ENCODE measurements around the gene ELN. TPM values are rescaled to one million over a fixed set of nuclear protein-coding genes. Genes with fewer than 3 reads are reported as not detected.

ELN gene
- total and polyA plus RNA-seq, 2 of the 4 experiments (the other 2 are of a cell fraction) = 2.2 to 14.3 TPM

GRCh38 chr7:74002474-74003017, 25.4 kb upstream of the ELN start:
- H3K4me3 ChIP-seq (ENCODE audit: insufficient read depth, low read depth, low read length) = no peak overlapping the region
- H2BK20ac ChIP-seq (ENCODE audit: low read depth, low read length) = peak overlapping the region; percentile 71
- peak overlapping the region; percentile 82 for H2BK5ac ChIP-seq (ENCODE audit: low read depth, low read length, poor library complexity, severe bottlenecking)
- peak overlapping the region; percentile 91 for H3K4ac ChIP-seq (ENCODE audit: low read depth, low read length)
- no peak overlapping the region; the same call in 1 of the 2 replicates for H3K56ac ChIP-seq (ENCODE audit: extremely low read depth, insufficient read depth, low read length)
- no peaks in the 10 kb centered on the region for H3K9me3 ChIP-seq (ENCODE audit: control insufficient read depth, insufficient read depth, low read length)
- no peaks in the 10 kb centered on the region for H4K20me1 ChIP-seq (ENCODE audit: insufficient read depth, low read length)
- dilution Hi-C loops (cut with HindIII; ENCODE audit: low sequenced_read_pairs, unreplicated experiment) = loop anchor here (10.0 kb wide), 1 partner anchor 48 kb away; no protein-coding TSS in a partner anchor
- H2AFZ ChIP-seq (replicated peaks; ENCODE audit: low read length, poor library complexity) = peak overlapping the region; percentile 78
- H2AK9ac ChIP-seq (replicated peaks; ENCODE audit: low read depth, low read length, poor library complexity) = peak overlapping the region; percentile 94
- peak overlapping the region; percentile 94 for H2AK5ac ChIP-seq (ENCODE audit: low read depth, low read length)
- no peak overlapping the region for H3K9ac ChIP-seq (ENCODE audit: low read depth, low read length)
- POLR2A ChIA-PET (ENCODE audit: unreplicated experiment) = interaction anchor here (0.7 kb wide), 1 partner anchor 18 kb away, joined by 25 read pairs; no protein-coding TSS in a partner anchor
- peak overlapping the region; percentile 71 for H4K5ac ChIP-seq (ENCODE audit: low read depth, low read length)
- DNase-seq (peak; percentile 78), ATAC-seq (ENCODE audit: low read depth) (peak; percentile 53)
- no peaks in the 10 kb centered on the region for H3K36me3 ChIP-seq (ENCODE audit: control insufficient read depth, insufficient read depth, low read length)
- in situ Hi-C loops (cut with MboI; ENCODE audit: low sequenced_read_pairs) = no loop called here
- no peak overlapping the region for H3K4me2 ChIP-seq (ENCODE audit: low read depth, low read length)
- H3K9me1 ChIP-seq (ENCODE audit: insufficient read depth, low read length) = peaks cover 17% of the 10 kb centered on the region
- no TSS peak for BruUV-seq (replicated peaks)
- peak overlapping the region; percentile 24; the same call in 1 of the 2 replicates for H3K18ac ChIP-seq (ENCODE audit: low read depth, low read length)
- no peaks in the 10 kb centered on the region for H3K79me1 ChIP-seq (ENCODE audit: low read depth in 1 of 2, low read length in 2 of 2)
- H4K91ac ChIP-seq (ENCODE audit: insufficient read depth, low read depth, low read length) = peak overlapping the region; percentile 91
- peak overlapping the region; percentile 83 for H3K27ac ChIP-seq (ENCODE audit: insufficient read depth, low read length)
- intact Hi-C loops (cut with micrococcal nuclease) = loop anchor here (5.0 kb wide), 1 partner anchor 110 kb away; no protein-coding TSS in a partner anchor
- H3K14ac ChIP-seq (replicated peaks; ENCODE audit: low read depth, low read length) = no peak overlapping the region
- H3K23ac ChIP-seq (ENCODE audit: low read depth, low read length) = no peak overlapping the region
- CTCF ChIA-PET = interaction anchor here (0.8 kb wide), 1 partner anchor 24 kb away, joined by 3 read pairs; no protein-coding TSS in a partner anchor
- no peaks in the 10 kb centered on the region for H3K27me3 ChIP-seq (ENCODE audit: control insufficient read depth, insufficient read depth, low read length)
- peak overlapping the region; percentile 90 for H2BK120ac ChIP-seq (ENCODE audit: low read depth, low read length)
- WGBS, 2 experiments (ENCODE audit: extremely low coverage in 2 of 2, insufficient read length in 1 of 2) = 72% methylated on average over 3 of the region's 16 CpGs; no CpG with 5 or more reads in 1 of the 2 experiments
- peak overlapping the region; percentile 76 to 85; a peak in 3 of 4 replicates for H4K8ac ChIP-seq (ENCODE audit: low read depth in 2 of 2, low read length in 2 of 2)
- peak overlapping the region; percentile 91; the same call in 1 of the 3 replicates for H2BK15ac ChIP-seq (ENCODE audit: low read depth, low read length)
- peaks cover 23% of the 10 kb centered on the region for H3K4me1 ChIP-seq (ENCODE audit: control insufficient read depth, insufficient read depth, low read length)
- TF ChIP-seq RFX5 (IDR thresholded peaks at IDR 0.05; ENCODE audit: low read depth, low read length) (no peak), ELK1 (IDR thresholded peaks at IDR 0.05; ENCODE audit: borderline replicate concordance, low read depth, low read length) (no peak), CHD1 (IDR thresholded peaks at IDR 0.05; ENCODE audit: low read depth, low read length) (no peak), FOS (IDR thresholded peaks at IDR 0.05; ENCODE audit: low read depth, low read length) (peak; percentile 61), MAFK (IDR thresholded peaks at IDR 0.05; ENCODE audit: low read depth, low read length) (no peak), CEBPB (IDR thresholded peaks at IDR 0.05; ENCODE audit: low read depth, low read length) (no peak), SMC3 (IDR thresholded peaks at IDR 0.05; ENCODE audit: low read depth, low read length) (no peak), POLR2A (IDR thresholded peaks at IDR 0.05; ENCODE audit: low read depth, low read length) (no peak), CTCF (conservative IDR thresholded peaks at IDR 0.05; ENCODE audit: low read depth, low read length) (no peak), NFE2L2 (IDR thresholded peaks at IDR 0.05; ENCODE audit: low read depth, low read length) (no peak), MAZ (IDR thresholded peaks at IDR 0.05; ENCODE audit: borderline replicate concordance, low read depth, low read length) (no peak), RAD21 (IDR thresholded peaks at IDR 0.05; ENCODE audit: low read length) (peak; percentile 8; the same call in 1 of the 2 replicates), RCOR1 (IDR thresholded peaks at IDR 0.05; ENCODE audit: insufficient replicate concordance, low read length) (no peak), MXI1 (IDR thresholded peaks at IDR 0.05; ENCODE audit: borderline replicate concordance, low read depth, low read length) (no peak), BHLHE40 (IDR thresholded peaks at IDR 0.05; ENCODE audit: low read depth, low read length) (peak; percentile 83)

Data from IMR-90 (cell line).